Activated naive CD4-positive, alpha-beta T cell (primary cell): ENCODE results near the gene ZMYND19.
"Not testable (repeated sequence)": the region's sequence is repeated elsewhere in the genome, so short reads cannot be mapped to it uniquely, and the experiment has no call there.

ENCODE experiments used
- DNase-seq, 4 experiments: peaks; one replicate each; lab custom pipeline; 2025; lab: John Stamatoyannopoulos, UW

Gene ZMYND19

GRCh38 chr9:137590469-137591383, at the start of gene ZMYND19:
ZMYND19 (minus strand) TSS chr9:137590512; CDS start chr9:137590263, 249 bp downstream.
- peak; percentile 79 to 90 (median 83) for DNase-seq

DNA sequence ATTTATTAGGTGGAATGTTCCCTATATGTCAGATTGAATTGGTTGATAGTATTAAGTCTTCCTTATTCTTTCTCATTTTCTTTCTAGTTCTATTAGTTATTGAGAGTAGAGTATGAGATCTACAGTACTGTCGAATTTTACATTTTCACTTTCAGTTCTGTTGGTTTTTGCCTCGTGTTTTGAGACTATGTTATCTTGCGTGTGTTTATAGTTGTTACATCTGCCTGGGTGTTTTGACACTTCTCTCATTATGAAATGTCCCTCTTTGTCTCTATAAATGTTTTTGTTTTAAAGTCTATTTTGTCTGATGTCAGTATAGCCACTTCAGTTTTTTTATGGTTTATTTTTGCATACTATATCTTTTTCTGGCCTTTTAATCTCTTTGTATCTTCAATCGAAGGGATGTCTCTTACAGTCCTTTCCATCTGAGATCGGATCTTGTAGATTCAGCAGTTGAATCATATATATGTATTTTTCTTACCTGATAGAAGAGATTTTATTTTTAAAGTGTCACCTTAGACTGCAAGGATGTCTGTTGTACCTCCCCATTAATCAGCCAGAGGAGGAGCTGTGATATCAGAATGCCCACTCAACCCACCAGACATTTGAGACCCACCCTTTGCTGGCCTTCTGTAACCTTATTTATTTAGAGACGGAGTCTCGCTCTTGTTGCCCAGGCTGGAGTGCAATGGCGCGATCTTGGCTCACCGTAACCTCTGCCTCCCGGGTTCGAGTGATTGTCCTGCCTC, 49.2 kb upstream of the ZMYND19 start:
- no peak for DNase-seq

- DNase-seq = no peak
These were observed 48.4 kb upstream of the ZMYND19 start for GRCh38 chr9:137638680-137639079.

GRCh38 chr9:137634016-137634415, 43.7 kb upstream of the ZMYND19 start:
- no peak for DNase-seq

DNA sequence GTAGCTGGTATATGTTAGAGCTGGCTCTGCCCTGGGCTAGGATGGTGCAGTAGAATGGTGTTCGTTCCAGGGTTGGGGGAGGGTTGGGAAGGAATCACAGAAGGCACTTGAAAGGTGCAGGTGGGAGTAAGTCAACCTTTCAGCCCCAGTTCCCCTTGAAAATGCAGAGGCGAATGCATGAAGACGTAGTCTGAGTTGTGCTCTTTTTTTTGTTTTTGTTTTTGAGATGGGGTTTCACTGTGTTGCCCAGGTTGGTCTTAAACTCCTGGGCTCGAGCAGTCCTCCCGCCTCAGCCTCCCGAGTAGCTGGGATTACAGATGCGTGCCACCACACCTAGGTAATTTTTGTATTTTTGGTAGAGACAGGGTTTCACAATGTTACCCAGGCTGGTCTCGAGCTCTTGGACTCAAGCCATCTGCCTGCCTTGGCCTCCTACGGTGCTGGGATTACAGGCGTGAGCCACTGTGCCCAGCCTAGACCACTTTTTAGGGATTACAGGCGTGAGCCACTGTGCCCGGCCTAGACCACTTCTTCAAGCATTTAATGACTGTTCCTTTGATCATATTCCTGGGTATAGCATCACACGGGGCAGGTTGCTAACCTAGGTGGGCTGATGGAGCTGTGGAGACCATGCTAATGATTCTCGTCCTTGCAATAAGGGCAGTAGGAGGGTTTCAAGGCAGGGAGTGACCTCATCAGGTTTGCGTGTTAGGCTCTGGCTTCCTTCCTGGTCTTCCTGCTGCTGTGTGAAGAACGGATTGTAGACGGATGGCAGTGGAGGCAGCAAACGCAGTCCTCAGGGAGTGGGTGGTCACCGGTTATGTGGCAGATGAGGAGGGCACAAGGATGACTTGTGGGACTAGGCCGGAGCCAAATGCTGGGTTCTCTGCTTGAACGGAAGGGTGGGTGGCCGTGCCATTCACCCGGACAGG, 42.2 kb upstream of the ZMYND19 start:
- no peak for DNase-seq

- DNase-seq = no peak
These were observed 41.3 kb upstream of the ZMYND19 start for GRCh38 chr9:137631345-137632229.

GRCh38 chr9:137630679-137631078, 40.4 kb upstream of the ZMYND19 start:
- no peak for DNase-seq

DNA sequence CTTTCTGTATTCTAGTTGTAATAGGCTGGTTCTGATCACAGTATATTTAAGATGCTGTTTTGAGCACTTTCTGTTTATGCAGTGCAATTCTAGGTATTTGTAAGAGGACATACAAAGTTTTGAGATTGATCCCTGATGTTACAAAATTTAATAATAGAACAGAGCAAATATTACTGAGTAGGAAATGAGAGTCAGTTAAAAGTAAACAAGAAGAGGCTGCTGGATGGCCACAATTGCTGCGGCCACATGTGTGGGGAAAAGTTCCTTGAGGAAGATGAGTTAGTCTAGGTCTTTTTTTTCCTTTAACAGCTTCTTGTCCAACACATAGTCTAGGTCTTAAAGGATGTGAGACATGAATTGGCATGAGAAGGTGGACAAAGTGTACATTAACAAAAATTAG, 39.8 kb upstream of the ZMYND19 start:
- no peak for DNase-seq

GRCh38 chr9:137627406-137627805, 37.1 kb upstream of the ZMYND19 start:
- not testable (repeated sequence) for DNase-seq

DNA sequence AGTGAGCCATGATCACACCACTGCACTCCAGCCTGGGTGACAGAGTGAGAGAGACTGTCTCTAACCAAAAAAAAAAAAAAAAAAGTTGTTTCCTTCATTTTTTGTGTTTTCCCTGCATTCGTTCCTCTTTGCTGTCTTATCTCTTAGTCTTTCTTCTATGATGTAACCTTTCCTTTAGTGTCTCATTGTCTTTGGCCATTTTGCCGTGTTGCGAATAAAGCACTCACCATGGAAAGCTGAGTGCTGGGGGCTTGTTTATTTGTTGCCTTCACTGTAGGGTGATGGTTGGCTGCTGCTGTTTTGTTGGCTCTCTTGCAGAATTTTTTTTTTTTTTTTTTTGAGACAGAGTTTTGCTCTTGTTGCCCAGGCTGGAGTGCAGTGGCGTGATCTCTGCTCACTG, 36.2 kb upstream of the ZMYND19 start:
- no peak for DNase-seq

DNA sequence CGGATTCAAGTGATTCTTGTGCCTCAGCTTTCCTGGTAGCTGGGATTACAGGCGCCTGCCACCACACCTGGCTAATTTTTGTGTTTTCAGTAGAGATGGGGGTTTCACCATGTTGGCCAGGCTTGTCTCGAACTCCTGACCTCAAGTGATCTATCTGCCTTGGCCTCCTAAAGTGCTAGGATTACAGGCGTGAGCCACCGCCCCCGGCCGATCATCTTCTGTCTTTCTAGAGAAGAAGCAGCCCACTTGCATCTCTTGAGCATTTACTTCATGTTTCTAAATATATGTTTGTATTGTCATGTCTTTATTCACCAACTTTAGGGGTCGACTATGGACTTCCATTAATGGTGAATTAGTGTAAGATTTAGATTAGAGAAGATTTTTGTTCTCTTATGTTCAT, 31.9 kb upstream of the ZMYND19 start:
- not testable (repeated sequence) for DNase-seq

DNA sequence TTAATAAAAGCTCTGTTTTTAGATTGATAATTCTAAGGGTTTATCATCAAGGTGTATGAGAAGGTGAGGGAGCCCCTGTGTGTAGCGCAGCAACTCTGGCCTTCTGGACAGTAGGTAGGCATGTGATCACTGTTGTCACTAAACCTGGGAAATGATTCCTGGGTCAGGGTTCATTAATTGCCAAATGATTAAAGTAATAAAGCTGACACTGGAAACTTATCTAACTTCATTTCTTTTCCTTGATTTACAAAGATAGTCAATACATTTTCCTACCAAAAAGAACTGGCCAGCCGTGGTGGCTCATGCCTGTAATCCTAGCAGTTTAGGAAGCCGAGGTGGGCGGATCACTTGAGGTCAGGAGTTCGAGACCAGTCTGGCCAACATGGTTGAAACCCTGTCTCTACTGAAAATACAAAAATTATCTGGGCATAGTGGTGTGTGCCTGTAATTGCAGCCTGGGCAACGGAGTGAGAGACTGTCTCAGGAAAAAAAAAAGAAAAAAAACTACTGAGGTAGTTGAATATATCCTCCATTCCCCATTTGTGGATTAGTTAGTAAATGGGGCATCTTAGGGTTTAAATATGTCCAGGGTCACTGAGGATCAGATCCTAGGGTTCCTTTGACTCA, 30.9 kb upstream of the ZMYND19 start:
- DNase-seq = no peak

GRCh38 chr9:137620581-137620980, 30.3 kb upstream of the ZMYND19 start:
- no peak for DNase-seq

DNA sequence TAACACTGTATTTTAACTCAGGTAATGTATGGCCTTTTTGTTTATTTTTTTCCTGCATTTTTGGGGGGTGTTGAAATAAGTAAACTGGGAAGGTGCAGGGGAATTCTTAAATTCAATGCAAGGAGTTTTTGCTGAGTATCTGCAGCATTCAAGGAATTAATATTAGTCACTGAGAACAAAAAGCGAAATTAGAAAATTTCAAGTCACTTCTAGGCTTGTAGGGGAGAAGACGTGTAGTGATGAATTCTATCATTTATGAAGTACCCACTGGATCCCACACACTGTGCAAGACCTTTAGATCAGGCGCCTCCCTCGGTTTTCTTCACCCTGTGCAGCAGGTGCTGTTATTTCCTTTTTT, 29.7 kb upstream of the ZMYND19 start:
- no peak for DNase-seq

- DNase-seq = no peak
These were observed 29.1 kb upstream of the ZMYND19 start for GRCh38 chr9:137619240-137620047.

GRCh38 chr9:137618105-137619067, 28.1 kb upstream of the ZMYND19 start, which contains the start of gene EHMT1:
EHMT1 (plus strand) TSS chr9:137619005; CDS start chr9:137619029, 24 bp downstream.
- DNase-seq = peak; percentile 72 to 90 (median 87)

GRCh38 chr9:137615387-137615871, 25.1 kb upstream of the ZMYND19 start:
- DNase-seq = no peak
